Astrocyte of the cerebellum (primary cell): ENCODE data around the gene CRYBB2.
"Not testable (repeated sequence)": the region's sequence is repeated elsewhere in the genome, so short reads cannot be mapped to it uniquely, and the experiment has no call there.

Experiments used
- DNase-seq: peaks from one replicate; pipeline ENCODE4 v3.0.0-alpha.2; 2011; ENCODE audit warnings: low read depth
- H3K4me3 ChIP-seq: 2 replicates; pipeline ENCODE4 v1.5.1; 2011; ENCODE audit warnings: mild to moderate bottlenecking, low read depth, low read length, moderate library complexity
- in situ Hi-C: cut with HindIII; loops from 2 replicates; pipeline ENCODE4 v1.10.0; 2017; ENCODE audit warnings: low sequenced_read_pairs
- TF ChIP-seq, protein P1 (sequence below): IDR thresholded peaks from 2 replicates; pipeline ENCODE4 v1.5.1; 2012; ENCODE audit warnings: low read length, low read depth, moderate library complexity, mild to moderate bottlenecking; ENCODE audit errors: missing control alignments

Gene CRYBB2

DNA sequence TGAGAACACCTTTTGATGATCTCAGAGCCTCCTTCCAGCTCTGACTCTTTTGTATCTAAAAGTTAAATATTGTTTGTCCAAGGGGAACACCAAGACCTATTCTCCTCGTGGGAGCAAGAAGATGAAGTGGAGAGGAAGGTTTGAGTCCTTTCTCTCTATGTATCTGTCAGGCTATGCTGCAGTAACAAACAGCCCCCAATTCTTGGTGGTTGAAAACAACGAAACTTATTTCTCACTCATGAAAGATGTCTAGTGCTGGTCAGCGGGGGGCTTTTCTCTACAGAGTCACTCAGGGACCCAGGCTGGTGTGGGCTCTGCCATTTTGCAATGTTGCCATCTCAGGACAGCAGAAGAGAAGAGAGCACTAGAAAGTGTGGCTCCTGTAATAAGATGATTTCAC is 6.2 kb upstream of the CRYBB2 start:
- no peak for DNase-seq

GRCh38 chr22:25216230-25216629 is 3.2 kb upstream of the CRYBB2 start:
- no peak for DNase-seq
- TF ChIP-seq, protein P1, sequence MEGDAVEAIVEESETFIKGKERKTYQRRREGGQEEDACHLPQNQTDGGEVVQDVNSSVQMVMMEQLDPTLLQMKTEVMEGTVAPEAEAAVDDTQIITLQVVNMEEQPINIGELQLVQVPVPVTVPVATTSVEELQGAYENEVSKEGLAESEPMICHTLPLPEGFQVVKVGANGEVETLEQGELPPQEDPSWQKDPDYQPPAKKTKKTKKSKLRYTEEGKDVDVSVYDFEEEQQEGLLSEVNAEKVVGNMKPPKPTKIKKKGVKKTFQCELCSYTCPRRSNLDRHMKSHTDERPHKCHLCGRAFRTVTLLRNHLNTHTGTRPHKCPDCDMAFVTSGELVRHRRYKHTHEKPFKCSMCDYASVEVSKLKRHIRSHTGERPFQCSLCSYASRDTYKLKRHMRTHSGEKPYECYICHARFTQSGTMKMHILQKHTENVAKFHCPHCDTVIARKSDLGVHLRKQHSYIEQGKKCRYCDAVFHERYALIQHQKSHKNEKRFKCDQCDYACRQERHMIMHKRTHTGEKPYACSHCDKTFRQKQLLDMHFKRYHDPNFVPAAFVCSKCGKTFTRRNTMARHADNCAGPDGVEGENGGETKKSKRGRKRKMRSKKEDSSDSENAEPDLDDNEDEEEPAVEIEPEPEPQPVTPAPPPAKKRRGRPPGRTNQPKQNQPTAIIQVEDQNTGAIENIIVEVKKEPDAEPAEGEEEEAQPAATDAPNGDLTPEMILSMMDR, result no peak
- in situ Hi-C loops, result no loop called here
- no peak overlapping the region for H3K4me3 ChIP-seq

More for the DNA sequence above, 6.2 kb upstream of the CRYBB2 start:
- in situ Hi-C loops, result no loop called here
- TF ChIP-seq, protein P1, result no peak
- H3K4me3 ChIP-seq, result no peak overlapping the region

DNA sequence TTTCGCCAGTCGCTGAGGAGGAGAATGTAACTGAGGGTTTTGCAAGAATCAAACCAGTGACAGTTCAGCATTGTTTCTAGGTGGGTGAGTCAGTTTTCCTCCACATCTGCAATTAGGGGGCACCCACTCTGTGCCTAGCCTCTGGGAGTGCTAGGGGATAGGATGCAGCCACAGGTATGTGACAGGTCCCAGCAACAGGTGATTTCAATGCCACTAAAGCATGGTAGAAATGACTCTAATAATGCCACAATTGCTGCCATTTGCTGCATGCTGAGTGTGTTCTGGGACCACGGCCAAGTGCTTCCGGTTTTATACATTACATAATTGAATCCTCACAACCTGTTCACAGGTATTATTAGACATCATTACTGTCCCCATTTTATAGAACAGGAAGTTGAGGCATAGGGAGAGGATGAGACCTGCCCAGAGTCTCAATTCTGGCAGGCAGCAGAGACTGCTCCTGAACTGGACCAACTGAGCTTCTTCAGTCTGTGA is 556 bp downstream of the CRYBB2 start:
- H3K4me3 ChIP-seq, result no peak overlapping the region
- no peak for DNase-seq
- in situ Hi-C loops, result no loop called here
- TF ChIP-seq, protein P1, result no peak

DNA sequence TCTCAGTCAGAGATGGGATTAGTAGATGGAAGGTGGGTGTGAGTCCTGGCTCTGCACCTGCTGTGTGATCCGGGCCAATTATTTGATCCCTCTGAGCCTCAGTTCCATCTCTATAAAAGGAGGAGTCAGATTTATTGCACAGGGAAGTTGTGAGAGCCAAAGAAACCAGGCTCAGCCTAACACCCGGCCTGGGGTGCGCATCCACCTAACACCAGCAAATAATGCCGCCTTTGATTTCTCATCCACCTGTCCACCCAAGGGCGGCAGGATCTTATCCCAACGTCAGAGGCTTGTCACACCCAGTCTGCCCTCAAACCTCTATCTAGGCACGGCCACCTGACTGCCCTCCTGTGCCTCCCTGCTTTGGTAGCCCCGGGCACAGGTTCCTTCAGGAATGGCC is 2.4 kb downstream of the CRYBB2 start:
- no peak overlapping the region for H3K4me3 ChIP-seq
- TF ChIP-seq, protein P1, result no peak
- in situ Hi-C loops, result no loop called here
- DNase-seq, result no peak

DNA sequence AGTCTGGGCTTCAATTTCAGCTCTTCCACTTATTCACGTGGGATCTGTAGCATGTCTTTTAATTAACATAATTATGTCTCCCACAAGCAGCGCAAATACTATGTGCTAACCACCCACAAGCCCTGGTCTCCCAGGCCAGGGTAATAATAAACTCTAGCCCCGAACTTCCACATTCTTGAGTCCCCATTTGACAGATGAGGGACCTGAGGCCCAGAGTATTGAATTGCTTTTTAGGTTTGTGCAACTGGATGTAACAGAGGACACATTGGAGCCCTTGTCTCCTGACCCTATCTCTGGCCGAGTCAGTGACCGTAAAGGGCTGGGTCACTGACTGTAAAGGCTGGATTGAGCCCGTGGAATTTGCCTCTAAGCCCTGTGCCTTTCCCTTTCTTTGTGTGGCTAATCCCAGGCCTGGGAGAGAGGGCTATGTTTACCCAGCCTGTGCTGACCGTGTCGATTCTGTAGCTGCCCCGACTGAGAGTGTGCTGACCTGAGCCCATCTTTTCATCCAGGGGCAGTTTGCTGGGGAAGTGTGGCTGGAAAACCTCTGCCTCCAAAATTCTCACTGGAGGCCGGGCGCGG is 3.9 kb downstream of the CRYBB2 start:
- in situ Hi-C loops, result no loop called here
- DNase-seq, result no peak
- no peak overlapping the region for H3K4me3 ChIP-seq
- TF ChIP-seq, protein P1, result no peak

DNA sequence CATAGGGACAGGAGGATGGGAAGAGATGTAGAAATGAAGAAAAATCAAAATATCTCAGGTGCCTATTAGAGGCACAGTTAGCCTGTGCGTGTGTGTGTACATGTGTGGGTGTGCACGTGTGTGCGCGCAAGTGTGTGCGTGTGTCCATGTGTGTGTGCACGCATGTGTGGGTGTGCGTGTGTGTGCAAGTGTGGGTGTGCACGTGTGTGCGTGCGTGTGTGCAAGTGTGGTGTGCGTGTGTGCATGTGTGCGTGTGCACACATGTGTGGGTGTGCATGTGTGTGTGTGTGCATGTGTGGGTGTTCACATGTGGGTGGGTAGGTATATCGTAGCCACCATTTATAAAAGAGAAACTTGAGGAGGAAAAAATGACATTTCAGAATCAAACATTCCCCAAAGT is 9.4 kb downstream of the CRYBB2 start:
- in situ Hi-C loops, result no loop called here

GRCh38 chr22:25230760-25231159 is 11.3 kb downstream of the CRYBB2 start:
- in situ Hi-C loops, DNase-seq: not testable (repeated sequence)

More for the DNA sequence above, 9.4 kb downstream of the CRYBB2 start:
- no peak overlapping the region for H3K4me3 ChIP-seq
- TF ChIP-seq, protein P1, result no peak
- DNase-seq, result no peak

More at GRCh38 chr22:25230760-25231159, 11.3 kb downstream of the CRYBB2 start:
- not testable (repeated sequence) for H3K4me3 ChIP-seq
